ENCODE data around the gene EPB42.
"Not testable (repeated sequence)": the region's sequence is repeated elsewhere in the genome, so short reads cannot be mapped to it uniquely, and the experiment has no call there.

Gene EPB42

GRCh38 chr15:43184407-43185124 lies 36.3 kb downstream of the EPB42 start:
- no peak for FAIRE-seq
- no peak for DNase-seq (ENCODE audit: insufficient read length, low spot score)
- TF ChIP-seq, protein P1, sequence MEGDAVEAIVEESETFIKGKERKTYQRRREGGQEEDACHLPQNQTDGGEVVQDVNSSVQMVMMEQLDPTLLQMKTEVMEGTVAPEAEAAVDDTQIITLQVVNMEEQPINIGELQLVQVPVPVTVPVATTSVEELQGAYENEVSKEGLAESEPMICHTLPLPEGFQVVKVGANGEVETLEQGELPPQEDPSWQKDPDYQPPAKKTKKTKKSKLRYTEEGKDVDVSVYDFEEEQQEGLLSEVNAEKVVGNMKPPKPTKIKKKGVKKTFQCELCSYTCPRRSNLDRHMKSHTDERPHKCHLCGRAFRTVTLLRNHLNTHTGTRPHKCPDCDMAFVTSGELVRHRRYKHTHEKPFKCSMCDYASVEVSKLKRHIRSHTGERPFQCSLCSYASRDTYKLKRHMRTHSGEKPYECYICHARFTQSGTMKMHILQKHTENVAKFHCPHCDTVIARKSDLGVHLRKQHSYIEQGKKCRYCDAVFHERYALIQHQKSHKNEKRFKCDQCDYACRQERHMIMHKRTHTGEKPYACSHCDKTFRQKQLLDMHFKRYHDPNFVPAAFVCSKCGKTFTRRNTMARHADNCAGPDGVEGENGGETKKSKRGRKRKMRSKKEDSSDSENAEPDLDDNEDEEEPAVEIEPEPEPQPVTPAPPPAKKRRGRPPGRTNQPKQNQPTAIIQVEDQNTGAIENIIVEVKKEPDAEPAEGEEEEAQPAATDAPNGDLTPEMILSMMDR (IDR thresholded peaks at IDR 0.05; ENCODE audit: insufficient read depth, missing control alignments) = no peak

- DNase-seq (ENCODE audit: insufficient read length, low spot score) (no peak), FAIRE-seq (no peak)
- TF ChIP-seq, protein P1 (IDR thresholded peaks at IDR 0.05; ENCODE audit: insufficient read depth, missing control alignments) = no peak
These were observed 37.5 kb downstream of the EPB42 start for GRCh38 chr15:43183270-43183669.

DNA sequence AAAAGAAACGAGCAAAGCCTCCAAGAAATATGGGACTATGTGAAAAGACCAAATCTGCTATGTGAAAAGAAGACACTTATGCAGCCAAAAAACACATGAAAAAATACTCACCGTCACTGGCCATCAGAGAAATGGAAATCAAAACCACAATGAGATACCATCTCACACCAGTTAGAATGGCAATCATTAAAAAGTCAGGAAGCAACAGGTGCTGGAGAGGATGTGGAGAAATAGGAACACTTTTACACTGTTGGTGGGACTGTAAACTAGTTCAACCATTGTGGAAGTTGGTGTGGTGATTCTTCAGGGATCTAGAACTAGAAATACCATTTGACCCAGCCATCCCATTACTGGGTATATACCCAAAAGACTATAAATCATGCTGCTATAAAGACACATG lies 43.7 kb downstream of the EPB42 start:
- not testable (repeated sequence) for FAIRE-seq; DNase-seq (ENCODE audit: insufficient read length, low spot score)

DNA sequence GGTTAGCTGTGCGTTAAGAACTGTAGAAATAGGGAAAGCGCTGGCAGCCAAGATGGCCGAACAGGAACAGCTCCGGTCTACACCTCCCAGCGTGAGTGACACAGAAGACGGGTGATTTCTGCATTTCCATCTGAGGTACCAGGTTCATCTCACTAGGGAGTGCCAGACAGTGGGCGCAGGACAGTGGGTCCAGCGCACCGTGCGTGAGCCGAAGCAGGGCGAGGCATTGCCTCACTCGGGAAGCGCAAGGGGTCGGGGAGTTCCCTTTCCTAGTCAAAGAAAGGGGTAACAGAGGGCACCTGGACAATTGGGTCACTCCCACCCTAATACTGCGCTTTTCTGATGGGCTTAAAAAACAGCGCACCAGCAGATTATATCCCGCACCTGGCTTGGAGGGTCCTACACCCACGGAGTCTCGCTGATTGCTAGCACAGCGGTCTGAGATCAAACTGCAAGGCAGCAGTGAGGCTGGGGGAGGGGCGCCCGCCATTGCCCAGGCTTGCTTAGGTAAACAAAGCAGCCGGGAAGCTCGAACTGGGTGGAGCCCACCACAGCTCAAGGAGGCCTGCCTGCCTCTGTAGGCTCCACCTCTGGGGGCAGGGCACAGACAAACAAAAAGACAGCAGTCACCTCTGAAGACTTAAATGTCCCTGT lies 45.0 kb downstream of the EPB42 start:
- FAIRE-seq; DNase-seq (ENCODE audit: insufficient read length, low spot score): not testable (repeated sequence)

GRCh38 chr15:43169888-43170287 lies 50.9 kb downstream of the EPB42 start:
- TF ChIP-seq, protein P1 (IDR thresholded peaks at IDR 0.05; ENCODE audit: insufficient read depth, missing control alignments) = no peak
- FAIRE-seq = no peak
- no peak for DNase-seq (ENCODE audit: insufficient read length, low spot score)

DNA sequence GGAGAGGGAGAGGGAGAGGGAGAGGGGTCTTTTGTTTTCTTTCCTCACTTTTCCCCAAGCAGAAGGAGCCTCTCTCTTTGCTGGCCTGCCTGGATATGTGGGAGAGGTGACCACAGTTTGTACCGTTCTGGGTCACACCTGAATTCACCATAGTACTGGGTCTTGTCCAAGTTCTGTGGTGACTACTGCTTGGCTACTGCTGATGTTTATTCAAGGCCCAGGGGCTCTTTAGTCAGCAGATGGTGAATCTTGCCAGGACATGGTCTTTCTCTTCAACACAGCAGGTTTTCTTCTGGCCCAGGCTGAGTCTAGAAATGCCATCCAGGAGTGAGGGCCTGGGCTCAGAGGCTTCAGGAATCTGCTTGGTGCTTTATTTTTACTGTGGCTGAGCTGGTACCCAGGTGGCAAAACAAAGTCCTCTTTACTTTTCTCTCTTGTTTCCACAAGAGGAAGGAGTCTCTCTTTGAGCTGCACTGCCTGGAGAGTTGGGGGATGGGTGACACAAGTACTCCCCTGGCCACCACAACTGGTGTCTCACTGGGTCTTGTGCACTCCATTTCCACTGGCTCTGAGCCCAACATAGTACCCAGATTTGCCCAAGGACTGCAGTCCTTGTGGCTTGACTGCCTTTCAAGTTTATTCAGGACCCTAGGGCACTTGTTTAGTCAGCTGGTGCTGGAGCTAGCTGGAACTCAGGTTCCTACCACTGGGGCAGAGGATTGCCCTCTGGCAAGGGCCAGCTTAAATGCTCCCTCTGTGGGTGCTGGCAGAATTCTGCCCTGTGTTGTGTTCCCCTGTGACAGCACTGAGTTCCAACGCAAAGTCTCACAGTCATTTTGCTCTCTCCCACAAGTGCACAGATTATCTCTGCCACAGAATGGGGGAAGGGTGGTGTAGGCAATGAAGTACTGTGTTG lies 52.4 kb downstream of the EPB42 start:
- no peak for FAIRE-seq
- TF ChIP-seq, protein P1 (IDR thresholded peaks at IDR 0.05; ENCODE audit: insufficient read depth, missing control alignments) = no peak
- no peak for DNase-seq (ENCODE audit: insufficient read length, low spot score)

- not testable (repeated sequence) for DNase-seq (ENCODE audit: insufficient read length, low spot score); FAIRE-seq
These were observed 53.6 kb downstream of the EPB42 start for GRCh38 chr15:43167261-43167660.

- DNase-seq (ENCODE audit: insufficient read length, low spot score) = no peak
- no peak for FAIRE-seq
- TF ChIP-seq, protein P1 (IDR thresholded peaks at IDR 0.05; ENCODE audit: insufficient read depth, missing control alignments) = no peak
These were observed 55.0 kb downstream of the EPB42 start for GRCh38 chr15:43165801-43166325.
